ENCODE data around the gene NACA.
"Not testable (repeated sequence)": the region's sequence is repeated elsewhere in the genome, so short reads cannot be mapped to it uniquely, and the experiment has no call there.

NACA gene

DNA sequence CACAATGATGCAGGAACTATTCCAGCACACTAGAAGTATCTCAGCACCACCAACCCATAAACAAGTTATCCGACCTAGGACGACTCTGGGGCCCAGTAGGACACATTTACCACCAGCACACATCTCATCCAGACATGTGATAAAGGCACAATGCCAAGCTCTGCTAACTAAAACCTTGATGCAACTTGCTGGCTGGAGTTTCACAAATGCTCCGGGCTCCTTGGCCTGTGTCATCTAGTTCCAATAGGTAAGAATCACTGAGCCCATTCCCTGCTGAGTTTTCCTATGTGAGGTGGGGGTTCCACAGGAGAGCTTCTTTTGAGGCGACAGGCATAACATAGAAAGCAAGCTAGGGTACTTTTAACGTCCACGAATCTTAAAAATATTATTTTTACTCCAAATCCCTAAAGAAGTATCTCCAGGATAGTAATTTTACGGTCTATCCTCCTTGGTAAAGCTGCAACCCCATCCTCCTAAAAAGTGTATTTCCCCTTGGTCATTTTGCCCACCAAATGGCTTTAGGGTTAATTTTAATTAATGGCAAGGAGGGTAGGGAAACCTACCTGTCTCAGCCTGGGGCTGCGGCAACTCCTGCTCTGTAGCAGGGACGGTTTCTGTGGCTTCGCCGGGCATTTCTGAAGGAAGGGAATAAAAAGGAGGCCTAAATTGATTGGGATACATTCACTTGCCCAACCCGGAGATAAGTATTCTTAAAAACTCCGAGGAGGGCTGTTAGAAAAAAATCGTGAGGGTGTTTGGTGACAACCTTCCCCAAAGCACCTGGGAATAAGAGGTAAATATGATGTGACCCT is 1.0 kb downstream of the NACA start:
- peak; percentile 75 for DNase-seq

- DNase-seq: no peak
Measured at GRCh38 chr12:56723352-56723751, 1.7 kb downstream of the NACA start.

DNA sequence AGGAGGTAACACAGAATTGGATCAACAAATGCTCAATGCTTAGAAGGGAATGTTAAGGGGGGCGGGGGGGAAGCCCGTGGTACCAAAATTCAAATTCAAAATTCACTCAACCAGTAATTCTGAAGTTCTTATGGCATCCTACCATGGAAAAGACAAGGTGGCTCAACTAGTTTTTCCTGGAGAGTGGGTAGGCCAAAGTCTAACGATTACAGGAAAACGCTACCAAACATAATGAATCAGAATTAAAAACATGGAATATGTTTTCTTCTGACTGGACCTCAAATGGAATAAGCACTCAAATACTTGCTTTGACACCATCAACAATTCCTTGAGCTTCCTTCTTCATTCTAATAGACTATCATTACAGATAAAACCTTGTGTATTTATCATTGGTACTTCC is 2.3 kb downstream of the NACA start:
- no peak for DNase-seq

DNA sequence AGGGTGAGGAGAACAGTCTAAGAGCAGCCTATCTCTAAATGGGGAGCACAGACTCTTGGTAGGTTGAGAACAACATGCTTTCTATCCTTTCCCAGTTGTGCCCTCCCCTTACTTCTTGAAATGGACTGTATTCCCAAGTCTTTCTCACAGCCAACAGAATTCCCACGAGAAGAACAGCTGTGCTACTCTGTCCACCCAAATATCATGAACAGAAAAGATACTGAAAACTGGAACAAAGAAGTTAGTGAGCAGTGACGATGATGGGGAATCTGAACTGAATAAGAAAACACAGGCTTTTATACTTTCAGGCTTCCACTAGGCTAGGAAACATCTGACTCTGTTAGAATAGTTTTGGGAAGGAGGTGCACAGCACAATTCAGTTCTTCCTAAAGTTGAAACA is 3.4 kb downstream of the NACA start:
- no peak for DNase-seq

DNA sequence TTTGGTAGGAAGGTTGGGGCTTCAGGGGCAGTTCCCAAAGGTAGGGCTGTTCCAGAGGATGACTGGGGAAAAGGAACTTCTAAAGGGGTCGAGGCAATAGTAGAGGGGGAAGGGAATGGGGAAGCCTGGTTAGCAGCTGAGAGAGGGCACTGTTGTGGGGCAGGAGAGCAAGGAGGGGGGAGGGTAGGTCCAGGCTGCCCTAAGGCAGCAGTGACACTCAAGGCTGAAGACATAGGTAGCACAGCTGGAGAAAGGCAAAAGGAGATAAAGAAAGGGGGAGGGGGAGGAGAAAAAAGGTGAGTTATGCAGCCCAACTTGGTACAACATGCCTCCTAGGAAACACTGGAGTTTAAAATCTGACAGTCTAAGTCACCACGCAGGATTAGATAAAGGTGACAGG is 3.9 kb downstream of the NACA start:
- DNase-seq: no peak

DNA sequence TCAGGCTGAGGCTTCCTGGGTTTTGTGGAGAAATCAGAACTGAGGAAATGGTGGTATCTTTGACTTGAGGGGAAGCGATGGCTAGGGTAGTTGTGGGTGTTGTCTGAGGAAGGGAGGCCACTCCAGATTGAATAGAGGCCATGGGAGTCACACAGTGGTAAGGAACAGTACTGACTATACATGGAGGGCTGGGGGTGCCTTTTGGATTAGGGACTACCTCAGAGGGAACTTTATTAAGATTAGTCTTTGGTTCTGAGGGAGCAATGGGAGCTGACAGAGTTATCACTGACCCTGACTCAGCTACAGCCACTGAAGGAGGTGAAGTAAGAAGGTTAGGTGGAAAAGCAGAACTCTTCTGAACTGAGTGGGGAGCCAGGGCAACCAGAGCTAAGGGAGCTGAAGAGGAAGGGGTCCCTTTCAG is 4.4 kb downstream of the NACA start:
- no peak for DNase-seq

- DNase-seq: no peak
Measured at GRCh38 chr12:56719056-56719455, 6.0 kb downstream of the NACA start.

GRCh38 chr12:56718636-56719035 is 6.5 kb downstream of the NACA start:
- DNase-seq: no peak

GRCh38 chr12:56718149-56718548 is 7.0 kb downstream of the NACA start:
- no peak for DNase-seq

DNA sequence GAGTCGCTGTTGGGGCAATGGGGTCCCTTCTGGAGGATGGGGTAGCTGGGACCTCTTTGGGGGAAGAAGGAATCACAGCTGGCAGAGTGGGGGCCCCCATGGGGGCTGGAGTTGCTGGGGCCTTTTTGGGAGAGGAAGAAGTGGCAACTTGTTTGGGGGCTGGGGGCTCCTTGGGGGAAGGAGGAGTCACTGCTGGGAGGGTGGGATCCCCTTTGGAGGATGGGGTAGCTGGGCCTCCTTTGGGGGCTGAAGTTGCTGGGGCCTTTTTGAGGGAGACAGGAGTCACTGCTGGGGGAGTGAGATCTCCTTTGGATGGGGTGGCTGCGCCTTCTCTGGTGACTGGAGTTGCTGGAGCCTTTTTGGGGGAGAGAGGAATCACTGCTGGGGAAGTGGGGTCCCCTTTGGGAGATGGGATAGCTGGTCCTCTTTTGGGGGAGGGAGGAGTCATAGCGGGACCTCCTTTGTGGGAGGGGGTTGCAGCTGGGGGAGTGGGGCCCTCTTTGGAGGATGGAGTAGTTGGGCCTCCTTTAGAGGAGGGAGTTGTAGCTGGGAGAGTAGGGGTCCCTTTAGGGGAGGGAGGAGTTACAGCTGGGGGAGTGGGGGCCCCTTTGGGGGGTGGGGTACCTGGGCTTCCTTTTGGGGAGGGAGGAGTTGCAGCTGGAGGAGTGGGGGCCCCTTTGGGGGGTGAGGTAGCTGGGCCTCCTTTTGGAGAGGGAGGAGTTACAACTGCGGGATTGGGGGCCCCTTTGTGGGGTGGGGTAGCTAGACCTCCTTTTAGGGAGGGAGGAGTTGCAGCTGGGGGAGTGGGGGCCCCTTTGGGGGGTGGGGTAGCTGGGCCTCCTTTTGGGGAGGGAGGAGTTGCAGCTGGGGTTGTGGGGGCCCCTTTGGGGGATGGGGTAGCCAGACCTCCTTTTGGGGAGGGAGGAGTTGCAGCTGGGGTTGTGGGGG is 7.9 kb downstream of the NACA start:
- no peak for DNase-seq

- no peak for DNase-seq
Measured at GRCh38 chr12:56716458-56716857, 8.6 kb downstream of the NACA start.

- DNase-seq: no peak
Measured at GRCh38 chr12:56715798-56716197, 9.3 kb downstream of the NACA start.

DNA sequence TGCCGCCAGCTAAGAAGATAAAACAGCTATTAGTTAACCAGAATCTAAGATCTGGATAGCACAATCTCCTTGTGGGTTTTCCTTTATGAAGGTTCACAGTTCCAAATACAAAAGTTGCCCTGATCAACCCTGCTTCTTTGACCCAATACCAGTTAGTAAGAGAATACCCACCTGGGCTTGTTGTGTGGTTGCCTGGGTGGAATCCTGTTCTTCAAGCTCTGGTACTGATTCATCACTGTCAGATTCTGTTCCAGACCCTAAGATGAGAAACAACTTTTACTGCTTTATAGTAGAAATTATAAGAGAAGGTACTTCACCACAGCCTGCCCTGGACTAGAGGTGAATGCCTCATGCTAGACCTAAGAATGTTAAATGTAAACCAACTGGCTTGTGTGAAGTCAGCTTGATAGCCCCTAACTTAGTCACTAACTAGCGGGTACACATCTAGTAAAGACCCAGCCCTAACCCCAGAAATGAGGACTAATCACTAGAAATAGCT is 10.6 kb downstream of the NACA start:
- no peak for DNase-seq

- no peak for DNase-seq
Measured at GRCh38 chr12:56713345-56713744, 11.8 kb downstream of the NACA start.

DNA sequence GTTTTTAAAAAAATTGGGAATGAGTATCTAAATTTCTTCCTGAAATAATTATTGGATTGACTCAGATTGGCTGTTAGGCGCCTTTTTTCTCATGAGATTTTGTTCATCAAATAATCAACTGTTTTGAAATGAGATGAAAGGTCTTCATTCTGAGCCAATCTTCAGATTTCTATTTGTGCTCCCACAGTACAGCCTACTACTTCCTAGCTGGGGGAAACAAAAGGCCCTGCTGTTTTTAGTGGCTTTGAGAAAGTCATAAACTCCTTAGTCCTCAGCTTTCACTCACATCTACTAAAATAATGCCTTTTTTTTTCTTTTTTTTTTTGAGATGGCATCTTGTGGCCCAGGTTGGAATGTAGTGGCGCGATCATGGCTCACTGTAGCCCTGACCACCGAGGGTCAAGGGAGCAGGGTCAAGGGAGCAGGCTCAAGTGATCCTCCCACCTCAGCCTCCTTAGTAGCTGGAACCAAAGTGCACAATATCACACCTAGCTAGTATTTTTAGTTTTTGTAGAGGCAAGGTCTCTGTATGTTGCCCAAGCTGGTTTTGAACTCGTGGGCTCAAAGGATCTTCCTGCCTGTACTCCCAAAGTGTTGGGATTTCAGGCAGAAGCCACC is 15.2 kb downstream of the NACA start:
- DNase-seq: no peak

DNA sequence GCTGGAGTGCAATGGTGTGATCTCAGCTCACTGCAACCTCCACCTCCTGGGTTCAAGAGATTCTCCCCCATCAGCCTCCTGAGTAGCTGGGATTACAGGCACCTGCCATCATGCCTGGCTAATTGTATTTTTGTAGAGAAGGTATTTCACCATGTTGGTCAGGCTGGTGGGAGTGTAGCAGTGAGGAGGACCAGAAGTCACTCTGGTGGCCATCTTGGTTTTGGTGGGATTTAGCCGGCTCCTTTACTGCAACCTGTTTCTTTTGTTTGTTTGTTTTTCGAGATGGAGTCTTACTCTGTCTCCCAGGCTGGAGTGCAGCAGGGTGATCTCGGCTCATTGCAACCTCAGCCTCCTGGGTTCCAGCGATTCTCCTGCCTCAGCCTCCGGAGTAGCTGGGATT is 20.6 kb downstream of the NACA start:
- not testable (repeated sequence) for DNase-seq

DNA sequence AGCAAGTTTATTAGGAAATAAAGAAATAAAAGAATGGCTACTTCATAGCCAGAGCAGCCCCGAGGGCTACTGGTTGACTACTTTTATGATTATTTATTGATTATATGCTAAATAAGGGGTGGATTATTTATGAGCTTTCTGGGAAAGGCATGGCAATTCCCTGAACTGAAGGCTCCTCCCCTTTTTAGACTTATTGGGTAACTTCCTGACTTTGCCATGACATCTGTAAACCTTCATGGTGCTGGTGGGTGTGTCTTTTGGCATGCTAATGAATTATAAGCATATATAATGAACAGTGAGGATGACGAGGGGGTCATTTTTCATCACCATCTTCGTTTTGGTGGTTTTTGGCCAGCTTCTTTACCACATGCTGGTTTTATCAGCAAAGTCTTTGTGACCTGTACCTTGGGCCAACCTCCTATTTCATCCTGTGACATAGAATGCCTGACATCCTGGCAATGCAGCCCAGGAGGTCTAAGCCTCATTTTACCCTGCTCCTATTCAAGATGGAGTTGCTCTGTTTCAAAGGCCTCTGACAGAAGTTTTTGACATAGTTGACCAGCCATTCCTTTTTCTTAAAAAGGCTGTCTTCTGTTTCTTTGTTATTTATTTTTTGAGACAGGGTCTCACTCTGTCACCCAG is 26.0 kb downstream of the NACA start:
- no peak for DNase-seq

DNA sequence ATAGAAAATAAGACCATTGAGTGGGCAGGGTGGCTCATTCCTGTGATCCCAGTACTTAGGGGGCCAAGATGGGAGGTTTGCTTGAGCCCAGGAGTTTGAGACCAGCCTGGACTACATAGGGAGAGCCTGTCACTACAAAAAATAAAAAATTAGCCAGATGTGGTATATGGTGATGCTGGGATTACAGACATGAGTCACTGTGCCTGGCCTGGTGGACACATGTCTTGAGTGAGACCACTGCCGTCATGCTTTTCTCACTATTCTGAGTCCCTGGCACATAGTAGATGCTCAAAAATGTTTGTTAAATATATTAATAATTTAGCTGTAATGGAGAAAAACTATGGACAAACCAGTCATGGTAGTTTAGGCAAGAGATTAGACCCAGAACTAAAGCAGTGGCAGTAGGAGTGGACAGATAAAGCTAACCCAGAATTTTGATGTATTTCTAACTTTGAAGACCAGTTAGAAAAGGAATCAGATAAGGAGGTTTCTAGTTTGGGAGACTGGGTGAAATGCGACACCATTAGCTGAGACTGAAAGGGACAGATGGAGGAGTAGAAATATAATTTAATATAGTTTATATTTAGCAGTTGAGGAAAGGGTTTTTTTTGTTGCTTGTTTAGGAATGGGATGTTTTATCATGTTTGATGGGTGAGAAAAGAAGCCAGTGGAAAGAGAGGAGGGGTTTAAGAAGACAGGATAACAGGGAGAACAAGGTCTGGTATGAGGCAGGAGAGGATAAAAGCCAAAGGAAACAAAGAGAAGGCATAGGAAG is 29.6 kb downstream of the NACA start:
- DNase-seq: peak; percentile 37

DNA sequence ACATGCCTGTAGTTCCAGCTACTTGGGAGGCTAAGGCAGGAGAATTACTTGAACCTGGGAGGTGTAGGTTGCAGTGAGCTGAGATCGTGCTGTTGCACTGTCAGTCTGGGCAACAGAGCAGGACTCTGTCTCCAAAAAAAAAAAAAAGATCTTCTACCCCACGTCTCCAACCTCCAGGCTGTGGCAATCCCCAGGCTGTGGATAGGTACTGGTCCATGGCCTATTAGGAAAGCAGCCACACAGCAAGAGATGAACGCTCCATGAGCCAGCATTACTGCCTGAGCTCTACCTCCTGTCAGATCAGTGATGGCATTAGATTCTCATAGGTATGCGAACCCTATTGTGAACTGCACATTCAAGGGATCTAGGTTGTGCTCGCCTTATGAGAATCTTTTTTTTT is 30.9 kb downstream of the NACA start:
- DNase-seq: no peak

GRCh38 chr12:56688846-56689109 is 36.3 kb downstream of the NACA start:
- no peak for DNase-seq

GRCh38 chr12:56688129-56688845 is 36.8 kb downstream of the NACA start, which contains the start of gene PTGES3:
Gene PTGES3, minus strand, starts transcription at chr12:56688284. Its CDS starts 285 bp downstream, at chr12:56687999.
- peak; percentile 97 for DNase-seq

Data from HCEC 1CT (cell line).